IMR-90 (cell line): ENCODE results near the gene RAD51B. TPM values are rescaled to one million over a fixed set of nuclear protein-coding genes. Genes with fewer than 3 reads are reported as not detected.

Experiments used
- ATAC-seq: fragments of 200-7000 bp; cut with Tn5 transposase; 2 replicates; pipeline ENCODE4 v1.9.1; 2020; ENCODE audit warnings: low read depth, mild to moderate bottlenecking, moderate library complexity
- BruUV-seq: library from RNA; stranded (reverse); fragments of 400-500 nt; replicated peaks from 2 replicates; lab custom pipeline; 2021; lab: Mats Ljungman, UMichigan
- CTCF ChIA-PET: fragments of 300-600 bp; formaldehyde crosslinking; extraction: SDS; loops from one replicate; lab custom pipeline; 2021; ENCODE audit warnings: antibody characterized with exemption; lab: Yijun Ruan, JAX
- POLR2A ChIA-PET: fragments of 300-600 bp; sonication (Branson Sonifier 250); formaldehyde crosslinking; loops from one replicate; lab custom pipeline; 2022; ENCODE audit warnings: antibody characterized with exemption; ENCODE audit not compliant: unreplicated experiment; lab: Charles Lee
- DNase-seq: peaks from one replicate; pipeline ENCODE4 v3.0.0; 2013
- H2AFZ ChIP-seq: replicated peaks from 2 replicates; pipeline ENCODE3; 2013; ENCODE audit warnings: low read length, mild to moderate bottlenecking; ENCODE audit not compliant: poor library complexity
- H2AK5ac ChIP-seq: 2 replicates; pipeline ENCODE4 v1.6.1; 2013; ENCODE audit warnings: low read depth, low read length, inconsistent platforms
- H2AK9ac ChIP-seq: replicated peaks from 2 replicates; pipeline ENCODE3; 2013; ENCODE audit warnings: mild to moderate bottlenecking, low read depth, low read length, moderate library complexity; ENCODE audit not compliant: poor library complexity
- H2BK120ac ChIP-seq: 2 replicates; pipeline ENCODE4 v1.6.1; 2013; ENCODE audit warnings: low read depth, low read length, inconsistent platforms
- H2BK15ac ChIP-seq: 3 replicates; pipeline ENCODE4 v1.6.1; 2013; ENCODE audit warnings: low read depth, low read length, inconsistent platforms
- H2BK20ac ChIP-seq: 2 replicates; pipeline ENCODE4 v1.6.1; 2013; ENCODE audit warnings: low read depth, mild to moderate bottlenecking, inconsistent platforms, low read length, moderate library complexity
- H2BK5ac ChIP-seq: 2 replicates; pipeline ENCODE4 v1.6.1; 2013; ENCODE audit warnings: mild to moderate bottlenecking, low read depth, low read length, inconsistent platforms; ENCODE audit not compliant: poor library complexity, severe bottlenecking
- H3K14ac ChIP-seq: replicated peaks from 2 replicates; pipeline ENCODE4 v1.6.1; 2013; ENCODE audit warnings: low read depth, low read length, inconsistent platforms
- H3K18ac ChIP-seq: 2 replicates; pipeline ENCODE4 v1.6.1; 2013; ENCODE audit warnings: low read depth, low read length, control low read depth
- H3K23ac ChIP-seq: 2 replicates; pipeline ENCODE4 v1.6.1; 2013; ENCODE audit warnings: low read depth, low read length, inconsistent platforms
- H3K27ac ChIP-seq: 2 replicates; pipeline ENCODE4 v1.5.1; 2013; ENCODE audit warnings: mild to moderate bottlenecking, control low read depth, low read length; ENCODE audit not compliant: insufficient read depth
- H3K27me3 ChIP-seq: 2 replicates; pipeline ENCODE4 v1.6.1; 2013; ENCODE audit warnings: low read length; ENCODE audit not compliant: control insufficient read depth, insufficient read depth
- H3K36me3 ChIP-seq: 2 replicates; pipeline ENCODE4 v1.6.1; 2013; ENCODE audit warnings: low read length, mixed read lengths; ENCODE audit not compliant: control insufficient read depth, insufficient read depth
- H3K4ac ChIP-seq: 2 replicates; pipeline ENCODE4 v1.6.1; 2013; ENCODE audit warnings: low read depth, low read length, inconsistent platforms
- H3K4me1 ChIP-seq: 2 replicates; pipeline ENCODE4 v1.6.1; 2013; ENCODE audit warnings: low read length, mixed read lengths; ENCODE audit not compliant: control insufficient read depth, insufficient read depth
- H3K4me2 ChIP-seq: 2 replicates; pipeline ENCODE4 v1.6.1; 2013; ENCODE audit warnings: low read depth, mild to moderate bottlenecking, control low read depth, low read length, moderate library complexity
- H3K4me3 ChIP-seq: 2 replicates; pipeline ENCODE4 v1.5.1; 2013; ENCODE audit warnings: low read depth, mild to moderate bottlenecking, control low read depth, low read length, moderate library complexity; ENCODE audit not compliant: insufficient read depth
- H3K56ac ChIP-seq: 2 replicates; pipeline ENCODE4 v1.6.1; 2013; ENCODE audit warnings: low read length, inconsistent platforms; ENCODE audit not compliant: insufficient read depth; ENCODE audit errors: extremely low read depth
- H3K79me1 ChIP-seq, 2 experiments: 2 replicates each; pipeline ENCODE4 v1.6.1; 2013; ENCODE audit warnings: low read length in 2 of 2, inconsistent platforms in 1 of 2, low read depth in 1 of 2
- H3K9ac ChIP-seq: 2 replicates; pipeline ENCODE4 v1.6.1; 2013; ENCODE audit warnings: low read depth, low read length, control low read depth
- H3K9me1 ChIP-seq: 2 replicates; pipeline ENCODE4 v1.6.1; 2013; ENCODE audit warnings: low read length, inconsistent platforms; ENCODE audit not compliant: insufficient read depth
- H3K9me3 ChIP-seq: 2 replicates; pipeline ENCODE4 v1.6.1; 2013; ENCODE audit warnings: low read length; ENCODE audit not compliant: control insufficient read depth, insufficient read depth
- H4K20me1 ChIP-seq: 2 replicates; pipeline ENCODE4 v1.6.1; 2013; ENCODE audit warnings: low read length, inconsistent platforms; ENCODE audit not compliant: insufficient read depth
- H4K5ac ChIP-seq: 2 replicates; pipeline ENCODE4 v1.6.1; 2013; ENCODE audit warnings: mild to moderate bottlenecking, low read depth, low read length, control low read depth
- H4K8ac ChIP-seq, 2 experiments: 2 replicates each; pipeline ENCODE4 v1.6.1; 2013; ENCODE audit warnings: low read depth in 2 of 2, low read length in 2 of 2, control low read depth in 1 of 2, inconsistent platforms in 1 of 2
- H4K91ac ChIP-seq: 2 replicates; pipeline ENCODE4 v1.6.1; 2013; ENCODE audit warnings: low read depth, low read length, inconsistent platforms; ENCODE audit not compliant: insufficient read depth
- BHLHE40 ChIP-seq: fragments of 150-350 bp; IDR thresholded peaks from 2 replicates; pipeline ENCODE4 v1.6.1; 2016; ENCODE audit warnings: mild to moderate bottlenecking, low read depth, low read length
- CEBPB ChIP-seq: IDR thresholded peaks from 2 replicates; pipeline ENCODE4 v1.6.1; 2012; ENCODE audit warnings: low read depth, low read length, improper control_type of control experiment
- CHD1 ChIP-seq: IDR thresholded peaks from 2 replicates; pipeline ENCODE4 v1.6.1; 2012; ENCODE audit warnings: low read depth, low read length, improper control_type of control experiment
- MXI1 ChIP-seq: IDR thresholded peaks from 2 replicates; pipeline ENCODE4 v1.6.1; 2012; ENCODE audit warnings: low read depth, mild to moderate bottlenecking, low read length, moderate library complexity, borderline replicate concordance
- POLR2A ChIP-seq: IDR thresholded peaks from 2 replicates; pipeline ENCODE4 v1.6.1; 2012; ENCODE audit warnings: mild to moderate bottlenecking, low read depth, low read length
- RCOR1 ChIP-seq: IDR thresholded peaks from 2 replicates; pipeline ENCODE4 v1.6.1; 2012; ENCODE audit warnings: mild to moderate bottlenecking, low read length, improper control_type of control experiment; ENCODE audit not compliant: insufficient replicate concordance
- RFX5 ChIP-seq: IDR thresholded peaks from 2 replicates; pipeline ENCODE4 v1.8.0; 2012; ENCODE audit warnings: low read depth, mild to moderate bottlenecking, low read length, moderate library complexity
- SMC3 ChIP-seq: fragments of 150-350 bp; IDR thresholded peaks from 2 replicates; pipeline ENCODE4 v1.6.1; 2016; ENCODE audit warnings: low read depth, mild to moderate bottlenecking, antibody characterized with exemption, low read length, moderate library complexity
- WGBS, 2 experiments: methylation state at CpG; one replicate each; pipeline versions ENCODE4 v1.1.5 to v1.1.7; 2013; ENCODE audit warnings: missing lambda C conversion rate in 2 of 2; ENCODE audit not compliant: insufficient read length in 1 of 2; ENCODE audit errors: extremely low coverage in 2 of 2; 5-methylcytosine and 5-hydroxymethylcytosine counted together
- dilution Hi-C: fragments of 300-500 bp; cut with HindIII; formaldehyde crosslinking; loops from one replicate; pipeline ENCODE4 v1.14.3; 2018; ENCODE audit warnings: low sequenced_read_pairs; ENCODE audit not compliant: unreplicated experiment
- in situ Hi-C: fragments of 300-500 bp; cut with MboI; formaldehyde crosslinking; loops from 3 replicates; pipeline ENCODE4 v1.14.3; 2019; ENCODE audit warnings: low sequenced_read_pairs, inconsistent platforms, mixed read lengths
- intact Hi-C: fragments of 100-400 bp; cut with micrococcal nuclease; formaldehyde crosslinking; loops from 2 replicates; pipeline ENCODE4 v1.10.0; 2022
- polyA plus RNA-seq, 3 experiments: library from polyadenylated mRNA; depleted of rRNA; stranded (reverse); fragments of >200 nt; gene quantifications; 2 replicates each; pipeline ENCODE4 v1.2.3, GENCODE V29; 2012; ENCODE audit warnings: low replicate concordance in 1 of 3
- total RNA-seq: library from RNA; depleted of rRNA; stranded (reverse); fragments of >200 nt; gene quantifications from 2 replicates; pipeline ENCODE4 v1.2.3, GENCODE V29; 2012
- TF ChIP-seq, protein P1 (sequence below): conservative IDR thresholded peaks from 2 replicates; pipeline ENCODE4 v1.5.1; 2012; ENCODE audit warnings: mild to moderate bottlenecking, low read depth, low read length, improper control_type of control experiment
- TF ChIP-seq, protein P2 (sequence below): fragments of 150-350 bp; IDR thresholded peaks from 2 replicates; pipeline ENCODE4 v1.6.1; 2016; ENCODE audit warnings: low read depth, mild to moderate bottlenecking, low read length, moderate library complexity, borderline replicate concordance
- TF ChIP-seq, protein P3 (sequence below): fragments of 150-350 bp; IDR thresholded peaks from 2 replicates; pipeline ENCODE4 v1.6.1; 2017; ENCODE audit warnings: mild to moderate bottlenecking, antibody characterized with exemption, low read length, low read depth

RAD51B gene
- total and polyA plus RNA-seq, 2 of the 4 experiments (the other 2 are of a cell fraction): 5.1 to 18.8 TPM

DNA sequence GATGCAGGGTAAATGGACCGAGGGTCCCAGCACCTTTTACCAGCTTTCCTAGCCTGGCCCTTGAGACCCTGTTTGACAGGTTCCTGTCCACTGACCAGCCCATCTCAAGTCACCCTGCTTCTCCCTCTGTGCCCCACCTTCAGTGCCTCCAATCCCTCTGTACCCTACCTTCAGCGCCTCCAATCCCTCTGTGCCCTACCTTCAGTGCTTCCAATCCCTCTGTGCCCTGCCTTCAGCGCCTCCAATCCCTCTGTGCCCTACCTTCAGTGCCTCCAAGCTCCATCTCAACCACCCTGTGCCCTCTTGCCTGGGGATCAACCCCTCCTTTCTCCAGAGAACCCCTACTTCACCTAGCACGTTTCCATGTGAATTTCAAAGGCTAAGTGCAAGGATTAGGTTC lies 919.0 kb downstream of the RAD51B start:
- ChIA-PET POLR2A (no interaction called here), CTCF (interaction anchor here (1.0 kb wide), 1 partner anchor 28 kb away, joined by 3 read pairs; no protein-coding TSS in a partner anchor)
- no peaks in the 10 kb centered on the region for H4K20me1 ChIP-seq
- no peaks in the 10 kb centered on the region for H3K27me3 ChIP-seq
- no TSS peak for BruUV-seq
- no peak overlapping the region for H2AK5ac ChIP-seq
- no peak overlapping the region; the same call in 1 of the 2 replicates for H2BK120ac ChIP-seq
- TF ChIP-seq, protein P1, sequence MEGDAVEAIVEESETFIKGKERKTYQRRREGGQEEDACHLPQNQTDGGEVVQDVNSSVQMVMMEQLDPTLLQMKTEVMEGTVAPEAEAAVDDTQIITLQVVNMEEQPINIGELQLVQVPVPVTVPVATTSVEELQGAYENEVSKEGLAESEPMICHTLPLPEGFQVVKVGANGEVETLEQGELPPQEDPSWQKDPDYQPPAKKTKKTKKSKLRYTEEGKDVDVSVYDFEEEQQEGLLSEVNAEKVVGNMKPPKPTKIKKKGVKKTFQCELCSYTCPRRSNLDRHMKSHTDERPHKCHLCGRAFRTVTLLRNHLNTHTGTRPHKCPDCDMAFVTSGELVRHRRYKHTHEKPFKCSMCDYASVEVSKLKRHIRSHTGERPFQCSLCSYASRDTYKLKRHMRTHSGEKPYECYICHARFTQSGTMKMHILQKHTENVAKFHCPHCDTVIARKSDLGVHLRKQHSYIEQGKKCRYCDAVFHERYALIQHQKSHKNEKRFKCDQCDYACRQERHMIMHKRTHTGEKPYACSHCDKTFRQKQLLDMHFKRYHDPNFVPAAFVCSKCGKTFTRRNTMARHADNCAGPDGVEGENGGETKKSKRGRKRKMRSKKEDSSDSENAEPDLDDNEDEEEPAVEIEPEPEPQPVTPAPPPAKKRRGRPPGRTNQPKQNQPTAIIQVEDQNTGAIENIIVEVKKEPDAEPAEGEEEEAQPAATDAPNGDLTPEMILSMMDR: no peak
- TF ChIP-seq CEBPB: no peak
- TF ChIP-seq, protein P2, sequence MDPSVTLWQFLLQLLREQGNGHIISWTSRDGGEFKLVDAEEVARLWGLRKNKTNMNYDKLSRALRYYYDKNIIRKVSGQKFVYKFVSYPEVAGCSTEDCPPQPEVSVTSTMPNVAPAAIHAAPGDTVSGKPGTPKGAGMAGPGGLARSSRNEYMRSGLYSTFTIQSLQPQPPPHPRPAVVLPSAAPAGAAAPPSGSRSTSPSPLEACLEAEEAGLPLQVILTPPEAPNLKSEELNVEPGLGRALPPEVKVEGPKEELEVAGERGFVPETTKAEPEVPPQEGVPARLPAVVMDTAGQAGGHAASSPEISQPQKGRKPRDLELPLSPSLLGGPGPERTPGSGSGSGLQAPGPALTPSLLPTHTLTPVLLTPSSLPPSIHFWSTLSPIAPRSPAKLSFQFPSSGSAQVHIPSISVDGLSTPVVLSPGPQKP: no peak
- TF ChIP-seq, protein P3, sequence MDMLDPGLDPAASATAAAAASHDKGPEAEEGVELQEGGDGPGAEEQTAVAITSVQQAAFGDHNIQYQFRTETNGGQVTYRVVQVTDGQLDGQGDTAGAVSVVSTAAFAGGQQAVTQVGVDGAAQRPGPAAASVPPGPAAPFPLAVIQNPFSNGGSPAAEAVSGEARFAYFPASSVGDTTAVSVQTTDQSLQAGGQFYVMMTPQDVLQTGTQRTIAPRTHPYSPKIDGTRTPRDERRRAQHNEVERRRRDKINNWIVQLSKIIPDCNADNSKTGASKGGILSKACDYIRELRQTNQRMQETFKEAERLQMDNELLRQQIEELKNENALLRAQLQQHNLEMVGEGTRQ: no peak
- TF ChIP-seq POLR2A: no peak
- TF ChIP-seq MXI1: no peak
- TF ChIP-seq BHLHE40: no peak
- no peak for TF ChIP-seq CHD1
- no peak for TF ChIP-seq RFX5
- no peak for TF ChIP-seq SMC3
- TF ChIP-seq RCOR1: no peak
- no peak overlapping the region for H4K8ac ChIP-seq
- H3K4me1 ChIP-seq: peaks cover 13% of the 10 kb centered on the region
- no peak overlapping the region for H2AFZ ChIP-seq
- dilution Hi-C loops: no loop called here
- H2BK20ac ChIP-seq: no peak overlapping the region
- H3K9ac ChIP-seq: no peak overlapping the region
- in situ Hi-C loops: no loop called here
- no peaks in the 10 kb centered on the region for H3K79me1 ChIP-seq
- intact Hi-C loops: no loop called here
- no peak overlapping the region for H3K27ac ChIP-seq
- H4K91ac ChIP-seq: no peak overlapping the region
- 51% methylated on average over 3 of the region's 4 CpGs; no CpG with 5 or more reads in 1 of the 2 experiments for WGBS, 2 experiments
- no peak for DNase-seq
- H3K56ac ChIP-seq: no peak overlapping the region
- no peaks in the 10 kb centered on the region for H3K36me3 ChIP-seq
- no peak overlapping the region for H3K4me2 ChIP-seq
- peaks cover 3% of the 10 kb centered on the region; the same call in 1 of the 2 replicates for H3K9me3 ChIP-seq
- no peak overlapping the region for H3K23ac ChIP-seq
- no peak overlapping the region for H3K4ac ChIP-seq
- no peak overlapping the region for H2BK5ac ChIP-seq
- H3K14ac ChIP-seq: no peak overlapping the region
- no peak for ATAC-seq
- no peak overlapping the region for H3K18ac ChIP-seq
- no peak overlapping the region for H2BK15ac ChIP-seq
- peaks cover 4% of the 10 kb centered on the region; the same call in 1 of the 2 replicates for H3K9me1 ChIP-seq
- H4K5ac ChIP-seq: no peak overlapping the region
- H3K4me3 ChIP-seq: no peak overlapping the region
- no peak overlapping the region for H2AK9ac ChIP-seq
